Ovary (tissue), 9 donors: ENCODE measurements around the gene NRDE2. TPM values are rescaled to one million over a fixed set of nuclear protein-coding genes. Genes with fewer than 3 reads are reported as not detected.
"Not testable (repeated sequence)": the region's sequence is repeated elsewhere in the genome, so short reads cannot be mapped to it uniquely, and the experiment has no call there.

Experiments used
- DNase-seq, 5 donors: peaks; one replicate each; pipeline ENCODE4 v3.0.0-alpha.2; 2019 to 2020
- H3K27ac ChIP-seq, 2 donors: fragments of 200-600 bp; one replicate each; pipeline versions ENCODE4 v1.5.1 to v1.8.0; 2019 to 2022
- H3K27me3 ChIP-seq: fragments of 200-600 bp; one replicate; pipeline ENCODE4 v1.8.0; 2022
- H3K36me3 ChIP-seq: fragments of 200-600 bp; sonication (generic); one replicate; pipeline ENCODE4 v1.5.1; 2019
- H3K4me1 ChIP-seq: one replicate; pipeline ENCODE4 v1.8.1; 2013; ENCODE audit warnings: mild to moderate bottlenecking, moderate library complexity; ENCODE audit not compliant: insufficient read depth
- H3K4me3 ChIP-seq: fragments of 200-600 bp; sonication (generic); one replicate; pipeline ENCODE4 v1.5.1; 2017
- H3K9me3 ChIP-seq, 2 donors: fragments of 200-600 bp in 1 of 2; sonication (generic) in 1 of 2; one replicate each; pipeline versions ENCODE4 v1.5.1 to v1.8.1; 2013 to 2019; ENCODE audit warnings: mild to moderate bottlenecking in 1 of 2, moderate library complexity in 1 of 2
- CTCF ChIP-seq, 3 donors: fragments of 450-650 bp in 2 of 3; fragments of 200-600 bp in 1 of 3; IDR thresholded peaks; one replicate each; pipeline versions ENCODE4 v1.5.1 to v1.8.0; 2016 to 2022; ENCODE audit warnings: antibody characterized with exemption in 3 of 3, mild to moderate bottlenecking in 1 of 3
- EP300 ChIP-seq: sonication (generic); formaldehyde crosslinking; IDR thresholded peaks from one replicate; pipeline ENCODE4 v1.6.1; 2017; ENCODE audit warnings: antibody characterized with exemption
- POLR2A ChIP-seq: fragments of 450-650 bp; IDR thresholded peaks from one replicate; pipeline ENCODE4 v1.6.1; 2017; ENCODE audit warnings: antibody characterized with exemption, mild to moderate bottlenecking, moderate library complexity
- WGBS, 3 donors: extraction: QIAGEN DNeasy Blood & Tissue Kit in 1 of 3; methylation state at CpG; one replicate each; pipeline versions ENCODE4 v1.1.5 to v1.1.7; 2013 to 2017; 5-methylcytosine and 5-hydroxymethylcytosine counted together
- intact Hi-C, 4 donors: fragments of 100-400 bp; cut with DNase I; formaldehyde crosslinking; loops; one replicate each; pipeline versions ENCODE4 v1.11.0 to v1.15.1; 2022 to 2023
- polyA plus RNA-seq, 2 donors: library from polyadenylated mRNA; stranded (reverse); fragments of 200-250 nt in 1 of 2; fragments of 350-450 nt in 1 of 2; fragmentation: Illumina TruSeq in 1 of 2; extraction: RNeasy Lipid Tissue Mini Kit (QIAGEN cat#74804) in 1 of 2; gene quantifications; one replicate each; pipeline ENCODE4 v1.2.3, GENCODE V29; 2013 to 2014
- total RNA-seq, 7 donors: library from RNA; depleted of rRNA in 2 of 7; stranded (reverse); fragments of >200 nt in 2 of 7; fragmentation: NEBNext Ultra II Directional in 3 of 7; extraction: Animal tissue kit (Norgen Biotek cat#: 25700) in 3 of 7; gene quantifications; one replicate each; pipeline versions ENCODE4 v1.1.0 to v1.2.4, GENCODE V29; 2016 to 2023
- donor health status: DM: no; HTN: no; CAD: no; lungs with moderate emphysema.
- donor health status: DM: no; HTN: no; CAD: no.
- donor health status: Bipolar disorder and iron deficiency.
- donor health status: DM: yes; HTN: yes; CAD: no.
- donor health status: DM: no; HTN: no; CAD: no.
- donor health status: DM: yes; HTN: yes; CAD: no.

The NRDE2 gene
- total and polyA plus RNA-seq, 9 donors, result 7.7 to 28.5 (median 15.4) TPM

GRCh38 chr14:90253826-90254225 is 77.9 kb downstream of the NRDE2 start:
- intact Hi-C loops, result no loop called here
- no peak for TF ChIP-seq CTCF (IDR thresholded peaks at IDR 0.05)
- TF ChIP-seq EP300, result no peak
- TF ChIP-seq POLR2A, result no peak
- no peaks in the 10 kb centered on the region for H3K27me3 ChIP-seq
- WGBS, 3 donors, result 80 to 88% (median 86%) methylated on average over 8 of the region's 8 CpGs
- no peak for DNase-seq
- peaks cover 9% of the 10 kb centered on the region for H3K4me1 ChIP-seq
- no peaks in the 10 kb centered on the region for H3K9me3 ChIP-seq
- H3K4me3 ChIP-seq, result no peak overlapping the region
- H3K36me3 ChIP-seq, result no peaks in the 10 kb centered on the region
- no peak overlapping the region for H3K27ac ChIP-seq

GRCh38 chr14:90248594-90248993 is 83.1 kb downstream of the NRDE2 start:
- H3K36me3 ChIP-seq, result no peaks in the 10 kb centered on the region
- 15 to 35% (median 15%) methylated on average over 2 of the region's 2 CpGs for WGBS, 3 donors
- intact Hi-C loops, result no loop called here

GRCh38 chr14:90247441-90247840 is 84.3 kb downstream of the NRDE2 start:
- intact Hi-C loops, H3K27me3 ChIP-seq, H3K36me3 ChIP-seq, DNase-seq, H3K4me3 ChIP-seq, H3K4me1 ChIP-seq, H3K9me3 ChIP-seq, H3K27ac ChIP-seq: not testable (repeated sequence)
- WGBS, 3 donors, result 84 to 89% (median 85%) methylated on average over 10 of the region's 10 CpGs

More at GRCh38 chr14:90248594-90248993, 83.1 kb downstream of the NRDE2 start:
- Histone ChIP-seq H3K27me3 (no peaks in the 10 kb centered on the region), H3K4me1 (no peaks in the 10 kb centered on the region), H3K9me3 (no peaks in the 10 kb centered on the region), H3K27ac (no peak overlapping the region), H3K4me3 (no peak overlapping the region)
- DNase-seq, result no peak
- no peak for TF ChIP-seq POLR2A
- TF ChIP-seq EP300, result no peak
- no peak for TF ChIP-seq CTCF (IDR thresholded peaks at IDR 0.05)

DNA sequence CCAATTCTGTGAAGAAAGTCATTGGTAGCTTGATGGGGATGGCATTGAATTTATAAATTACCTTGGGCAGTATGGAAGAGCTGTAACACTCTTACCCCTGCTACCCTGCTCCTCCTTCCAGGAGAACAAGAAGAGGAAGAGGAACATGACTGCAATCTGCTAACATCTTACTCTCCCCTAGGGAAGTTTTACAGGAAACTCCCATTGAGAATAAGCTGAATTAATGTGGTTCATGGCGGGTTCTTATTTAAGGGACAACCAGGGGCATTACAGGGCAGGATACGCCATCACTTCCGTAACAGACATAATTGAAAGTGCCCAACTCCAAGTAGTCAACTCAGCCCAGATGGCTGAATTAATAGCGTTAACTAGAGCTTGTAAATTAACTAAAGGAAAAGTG is 84.8 kb downstream of the NRDE2 start:
- Histone ChIP-seq H3K9me3 (no peaks in the 10 kb centered on the region), H3K27ac (no peak overlapping the region), H3K4me3 (no peak overlapping the region), H3K4me1 (no peaks in the 10 kb centered on the region), H3K27me3 (no peaks in the 10 kb centered on the region), H3K36me3 (no peaks in the 10 kb centered on the region)
- no peak for DNase-seq
- intact Hi-C loops, result no loop called here
- WGBS, 3 donors, result 91 to 96% (median 92%) methylated on average over 4 of the region's 4 CpGs
- TF ChIP-seq CTCF (IDR thresholded peaks at IDR 0.05), result no peak
- TF ChIP-seq EP300, result no peak
- no peak for TF ChIP-seq POLR2A

DNA sequence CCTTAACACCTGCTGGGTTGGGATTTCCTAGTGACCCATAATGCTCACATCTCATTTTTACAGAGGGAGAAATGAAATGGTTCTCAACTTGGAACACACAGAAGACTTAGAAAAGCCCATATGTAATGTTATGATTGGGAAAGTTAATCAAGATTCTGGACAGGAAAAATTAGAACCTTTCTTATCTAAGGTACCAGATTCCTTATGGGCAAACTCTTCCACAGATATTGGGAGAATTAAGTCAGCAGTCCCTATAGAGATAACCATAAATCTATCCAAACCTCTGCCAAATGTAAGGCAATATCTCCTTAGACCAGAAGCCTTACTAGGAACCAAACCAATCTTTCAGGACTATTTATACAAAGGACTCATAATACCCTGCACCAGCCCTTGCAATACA is 89.3 kb downstream of the NRDE2 start:
- TF ChIP-seq POLR2A, result no peak
- no peak for TF ChIP-seq EP300
- TF ChIP-seq CTCF (IDR thresholded peaks at IDR 0.05), result no peak
- no peaks in the 10 kb centered on the region for H3K27me3 ChIP-seq
- H3K9me3 ChIP-seq, result peaks cover 0 to 12% of the 10 kb centered on the region in 2 donors
- intact Hi-C loops, result no loop called here
- no peak for DNase-seq
- no peaks in the 10 kb centered on the region for H3K4me1 ChIP-seq
- no peak overlapping the region for H3K27ac ChIP-seq
- H3K36me3 ChIP-seq, result no peaks in the 10 kb centered on the region
- H3K4me3 ChIP-seq, result no peak overlapping the region
